GM18951 (cell line): Measurements from ENCODE around the gene SIK3.

Experiments
- POLR2A ChIP-seq: IDR thresholded peaks from 4 replicates; pipeline ENCODE4 v1.6.1; 2011; ENCODE audit warnings: mild to moderate bottlenecking; ENCODE audit not compliant: insufficient read length, insufficient read depth; ENCODE audit errors: extremely low read depth
- in situ Hi-C: fragments of 300-500 bp; cut with MboI; formaldehyde crosslinking; loops from one replicate; pipeline ENCODE4 v1.12.0; 2022; ENCODE audit warnings: low sequenced_read_pairs, mixed read lengths, inconsistent platforms; ENCODE audit not compliant: unreplicated experiment

Gene SIK3

DNA sequence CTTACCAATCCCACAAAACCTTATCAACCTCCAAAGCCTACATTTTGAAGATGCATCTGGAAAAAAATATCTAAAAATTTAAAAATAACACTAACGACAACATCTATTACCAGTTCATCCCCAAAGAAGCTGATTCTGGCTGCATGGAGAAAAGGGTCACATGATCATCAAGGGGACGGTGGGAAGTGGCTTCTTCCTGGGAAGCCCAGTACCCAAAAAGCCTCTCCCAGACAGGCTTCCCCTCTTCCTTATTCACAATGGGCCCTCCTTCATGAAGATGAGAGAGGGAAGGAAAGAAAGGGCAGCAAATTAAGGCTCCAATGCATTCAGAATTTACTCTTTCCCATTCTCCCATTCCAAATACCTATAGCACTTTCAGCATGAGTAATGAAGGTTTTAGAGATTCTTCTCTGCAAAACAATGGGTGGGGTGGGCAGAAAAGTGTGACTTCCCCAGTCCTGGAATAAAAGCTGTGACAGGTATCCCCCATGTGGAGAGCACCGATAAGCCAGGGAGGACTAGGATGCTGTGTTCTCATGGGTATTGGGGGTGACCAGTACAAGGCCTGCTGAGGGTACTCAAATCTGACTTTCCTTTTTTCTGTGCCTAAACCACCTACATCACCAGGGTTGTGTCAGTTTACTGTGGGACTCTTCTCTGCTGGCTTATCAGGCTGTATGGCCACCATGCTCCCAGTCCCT lies 88.2 kb downstream of the SIK3 start:
- TF ChIP-seq POLR2A = no peak
- in situ Hi-C loops = no loop called here

DNA sequence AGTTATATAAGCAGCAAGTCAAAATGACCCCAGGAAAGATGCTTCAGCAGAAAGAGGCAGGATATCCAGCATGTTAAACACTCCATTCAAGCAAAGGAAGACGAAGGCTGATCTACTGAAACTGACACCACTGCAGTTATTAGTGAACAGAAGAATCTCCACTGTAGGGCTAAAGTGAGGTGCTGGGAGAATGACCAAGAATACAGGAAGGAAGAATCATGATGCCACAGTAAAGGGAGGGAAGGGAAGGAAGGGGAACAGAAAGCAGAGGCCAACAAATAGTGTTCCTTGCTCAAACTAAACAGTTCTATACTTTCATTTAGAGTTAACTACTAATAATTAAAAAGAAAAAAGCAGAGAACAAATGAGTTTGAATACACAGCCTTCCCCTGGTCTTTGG lies 92.5 kb downstream of the SIK3 start:
- in situ Hi-C loops = no loop called here
- TF ChIP-seq POLR2A = no peak

DNA sequence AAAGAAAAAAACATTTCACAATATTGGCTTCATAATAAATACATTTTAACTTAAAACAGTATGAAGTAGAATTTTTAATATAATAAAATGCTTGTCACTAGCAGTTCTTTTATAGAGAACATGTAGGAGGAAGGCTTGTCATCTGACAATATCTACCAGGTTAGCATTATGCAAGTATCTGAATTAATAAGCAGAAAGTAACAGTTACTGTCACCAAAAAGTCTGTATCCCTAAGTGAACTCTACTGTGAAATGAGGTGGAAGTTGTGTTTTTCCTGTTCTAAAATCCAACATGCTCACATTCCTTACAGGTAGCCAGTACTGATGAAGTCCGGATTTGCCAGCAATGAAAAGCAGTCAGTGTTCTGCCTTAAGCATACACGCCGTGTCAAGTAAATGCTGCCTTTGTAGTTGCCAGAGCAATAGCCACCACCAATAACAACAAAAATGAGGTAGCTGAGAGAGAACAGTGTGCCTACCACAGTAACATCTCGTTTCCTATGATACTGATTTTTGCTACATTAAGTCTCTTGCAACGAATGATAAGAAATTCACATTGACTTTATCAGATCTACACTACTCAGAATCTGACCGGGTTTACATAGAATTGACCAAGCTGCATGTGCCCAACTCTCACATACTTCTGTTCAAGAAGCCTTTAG lies 95.5 kb downstream of the SIK3 start:
- in situ Hi-C loops = no loop called here
- TF ChIP-seq POLR2A = no peak

DNA sequence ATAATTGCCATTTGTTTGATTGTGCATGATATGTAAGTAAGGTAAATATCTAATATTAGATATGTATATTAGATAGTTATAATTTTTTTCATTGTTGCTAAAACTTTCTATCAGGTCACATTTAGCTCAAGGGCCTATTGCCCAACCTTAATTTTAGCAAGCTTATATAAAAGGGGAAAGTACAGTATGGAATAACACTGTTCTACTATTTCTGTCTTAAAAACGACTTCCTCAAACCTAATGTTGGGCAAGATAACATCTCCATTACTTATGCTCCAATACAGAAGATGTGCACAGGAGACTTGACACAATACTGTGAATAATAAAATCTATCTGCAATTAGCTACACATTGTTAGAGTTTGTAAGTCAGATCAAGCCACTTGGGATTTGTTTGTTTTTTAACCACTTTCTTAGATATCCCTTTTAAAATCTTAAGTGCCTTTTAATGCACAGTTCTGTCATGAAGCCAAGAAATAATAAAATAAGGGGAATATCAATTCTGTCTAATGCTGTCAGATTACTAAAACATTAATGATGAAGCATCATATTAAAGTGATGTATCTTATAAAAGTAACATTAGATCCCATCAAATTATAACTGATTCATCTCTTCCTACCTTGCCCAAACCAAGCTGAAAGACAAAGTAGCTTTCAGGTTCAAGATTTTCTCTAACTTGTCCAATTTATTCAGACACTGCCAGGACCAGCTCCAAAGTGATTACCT lies 98.1 kb downstream of the SIK3 start:
- no peak for TF ChIP-seq POLR2A
- in situ Hi-C loops = no loop called here

DNA sequence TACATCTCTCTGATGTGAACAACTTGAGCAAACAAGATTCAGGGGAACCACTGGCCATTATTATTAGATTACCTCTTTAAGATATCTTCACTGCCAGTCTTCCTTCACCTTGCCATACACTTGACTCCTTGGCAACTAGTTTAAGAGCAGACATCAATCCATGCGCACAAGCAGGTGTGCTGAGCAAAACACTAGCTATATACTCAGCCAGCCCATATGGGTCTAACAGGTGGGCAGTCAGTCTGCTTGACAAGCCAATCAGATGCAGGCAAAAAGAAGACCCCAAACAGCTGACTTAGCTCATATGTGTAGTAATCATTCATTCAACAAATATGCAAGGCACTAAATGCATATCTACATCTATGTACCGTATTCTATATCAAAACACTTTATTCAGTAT lies 101.2 kb downstream of the SIK3 start:
- in situ Hi-C loops = no loop called here
- no peak for TF ChIP-seq POLR2A

DNA sequence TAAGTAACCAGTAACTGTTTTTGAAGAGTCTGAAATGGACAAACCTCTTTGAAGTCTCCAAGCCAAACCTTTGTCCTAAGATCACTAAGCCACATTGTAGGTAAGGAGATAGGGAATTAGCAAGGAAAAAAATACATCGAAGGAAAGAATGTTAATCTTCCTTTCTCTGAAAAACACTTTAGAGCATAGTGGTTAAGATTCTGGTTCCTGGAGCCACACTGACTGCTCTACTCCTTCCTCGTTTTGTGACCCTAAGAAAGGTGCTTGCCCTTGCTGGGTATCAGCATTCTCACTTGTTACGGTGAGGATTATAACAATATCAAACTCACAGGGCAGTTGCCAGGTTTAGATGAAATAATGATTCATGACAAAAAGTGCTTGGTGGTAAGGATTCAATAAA lies 104.0 kb downstream of the SIK3 start:
- in situ Hi-C loops = no loop called here

DNA sequence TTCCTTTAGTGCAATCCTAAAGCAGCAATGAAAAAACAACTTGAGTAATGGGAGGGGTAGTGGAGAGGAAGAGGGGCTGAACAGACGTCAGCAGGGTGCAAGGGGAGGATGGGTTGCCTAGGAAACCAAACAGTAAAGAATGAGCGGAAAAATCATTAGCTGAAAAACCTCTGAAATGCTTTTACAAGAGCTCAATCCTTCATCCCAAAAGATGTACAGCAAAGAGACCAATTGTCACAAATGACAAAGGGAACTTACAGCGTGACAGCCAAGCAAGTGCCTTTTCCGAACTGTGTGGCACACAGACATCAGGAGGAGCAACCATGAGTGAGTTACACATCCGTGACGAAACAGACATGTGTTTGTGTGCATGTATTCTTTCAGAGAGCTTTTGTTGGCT lies 104.6 kb downstream of the SIK3 start:
- TF ChIP-seq POLR2A = no peak
- in situ Hi-C loops = no loop called here

More for the DNA sequence above, 104.0 kb downstream of the SIK3 start:
- TF ChIP-seq POLR2A = no peak

DNA sequence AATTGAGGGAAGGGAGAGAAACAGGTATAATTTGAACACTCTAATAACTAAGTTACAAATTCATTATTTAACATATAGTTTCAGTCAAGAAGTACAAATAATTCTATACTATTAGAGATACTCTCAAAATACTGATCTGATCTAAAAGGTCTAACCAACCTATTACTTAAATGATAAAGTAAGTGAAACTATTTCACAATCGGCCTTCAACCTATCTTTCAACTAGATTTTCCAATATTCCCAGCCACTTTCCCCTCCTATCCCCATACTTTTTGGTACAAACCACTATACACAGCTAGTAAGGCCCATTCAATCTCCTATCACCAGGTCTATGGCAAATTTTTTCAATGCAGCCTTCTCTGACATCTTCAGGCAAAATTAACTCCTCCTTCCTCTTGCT lies 106.7 kb downstream of the SIK3 start:
- TF ChIP-seq POLR2A = no peak
- in situ Hi-C loops = no loop called here

DNA sequence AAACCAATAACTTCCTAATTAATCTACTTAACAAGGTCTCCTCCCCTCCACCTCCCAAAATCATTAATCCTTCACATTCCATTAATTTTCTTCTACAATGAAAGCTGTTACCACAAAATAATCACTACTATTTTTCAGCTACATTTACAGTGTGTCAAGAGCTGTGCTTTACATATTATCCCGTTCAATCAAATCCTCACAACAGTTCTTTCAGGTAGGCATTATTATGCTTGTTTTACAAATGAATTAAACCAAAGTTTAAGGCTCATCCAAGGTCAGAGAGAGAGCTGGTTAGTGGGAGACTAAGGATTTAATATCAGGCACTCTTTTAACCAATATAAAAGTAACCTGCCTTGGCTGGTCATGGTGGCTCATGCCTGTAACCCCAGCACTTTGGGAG lies 107.4 kb downstream of the SIK3 start:
- TF ChIP-seq POLR2A = no peak
- in situ Hi-C loops = no loop called here

DNA sequence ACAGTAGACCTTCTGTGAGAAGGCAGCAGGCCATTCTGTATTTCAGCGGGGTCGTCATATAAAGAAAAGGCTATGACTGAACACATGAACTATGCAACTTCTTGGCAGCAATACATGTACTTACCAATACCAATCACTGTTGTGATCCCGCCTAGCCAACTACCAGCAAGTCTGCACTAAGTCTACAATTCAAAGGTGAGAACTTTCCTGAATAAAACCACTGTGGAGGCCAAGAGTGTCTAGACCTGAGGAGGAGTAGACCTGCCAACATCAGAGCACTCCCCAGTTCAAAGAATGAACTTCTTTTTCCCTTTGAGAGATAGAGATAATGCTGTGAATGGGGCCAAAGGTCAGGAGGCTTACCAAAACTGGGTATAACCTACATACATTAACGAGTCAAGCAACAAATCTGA lies 108.2 kb downstream of the SIK3 start:
- in situ Hi-C loops = no loop called here
- no peak for TF ChIP-seq POLR2A

DNA sequence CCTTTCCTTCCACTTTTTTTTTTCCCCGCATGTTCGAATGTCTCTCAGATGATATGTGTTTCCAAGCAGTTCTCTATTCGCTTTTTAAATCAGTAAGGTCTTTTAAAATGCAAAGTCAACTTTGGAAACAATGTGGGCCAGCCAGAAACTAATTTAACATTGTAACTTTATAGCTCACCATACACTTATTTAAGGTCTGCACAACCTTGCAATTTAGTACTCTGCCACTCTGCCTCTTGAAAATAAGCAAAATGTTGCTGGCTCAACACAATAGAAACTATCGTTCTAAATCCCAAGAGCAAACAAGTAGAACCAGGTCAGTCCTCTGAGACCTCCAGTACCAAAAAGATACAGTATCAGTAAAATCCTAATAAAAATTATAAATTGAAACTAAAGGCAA lies 109.0 kb downstream of the SIK3 start:
- no peak for TF ChIP-seq POLR2A
- in situ Hi-C loops = no loop called here

DNA sequence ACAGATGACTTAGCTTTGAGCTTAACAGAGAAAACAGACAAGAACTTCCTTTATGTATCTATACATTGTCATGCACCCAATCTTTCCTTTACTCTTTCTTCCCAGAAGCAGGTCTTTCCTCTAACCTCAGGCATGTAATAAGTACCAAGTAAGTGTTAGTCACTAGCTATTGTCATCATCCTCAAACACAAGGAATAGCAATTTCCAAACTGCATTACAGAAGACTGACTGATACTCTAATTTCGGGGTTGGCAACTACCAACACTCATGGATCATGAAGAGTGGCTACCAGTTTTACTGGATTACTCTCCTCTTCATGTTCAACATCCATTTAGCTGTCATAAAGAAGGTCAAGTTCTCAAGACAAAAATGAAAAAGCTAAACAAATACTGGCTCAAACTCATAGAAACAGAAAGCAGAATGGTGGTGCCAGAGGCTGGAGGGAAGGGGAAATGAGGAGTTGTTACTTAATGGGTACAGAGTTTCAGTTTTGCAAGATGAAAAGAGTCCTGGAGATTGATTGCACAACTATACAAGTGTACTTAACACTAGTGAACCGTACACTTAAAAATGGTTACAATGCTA lies 111.6 kb downstream of the SIK3 start:
- no peak for TF ChIP-seq POLR2A
- in situ Hi-C loops = no loop called here

DNA sequence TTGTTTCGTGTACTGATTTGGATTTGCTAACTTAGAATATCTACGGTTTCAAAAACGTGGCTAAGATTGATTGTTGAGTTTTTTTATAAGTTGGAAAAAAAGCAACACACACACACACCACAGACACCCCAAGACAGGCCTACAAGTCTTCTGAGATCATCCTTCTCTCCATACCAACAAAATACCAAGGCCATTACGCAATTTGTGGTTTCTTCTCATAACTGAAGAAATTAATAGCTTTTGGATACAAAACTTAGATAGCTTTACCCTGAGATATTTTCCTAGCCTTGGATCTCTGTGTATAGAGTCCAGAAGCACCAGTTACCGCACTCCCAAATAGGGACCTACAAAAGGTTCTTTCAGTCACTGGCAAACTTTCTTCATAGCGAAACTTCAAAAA lies 113.6 kb downstream of the SIK3 start:
- in situ Hi-C loops = no loop called here
- TF ChIP-seq POLR2A = no peak
